ENCODE data around the gene ZNF98.

ZNF98 gene

GRCh38 chr19:22422211-22422610 is at the start of gene ZNF98:
TSS of gene ZNF98 (minus strand) at chr19:22422346. CDS start at chr19:22422224, 122 bp downstream.
- DNase-seq (ENCODE audit: low read depth, low spot score): no peak

DNA sequence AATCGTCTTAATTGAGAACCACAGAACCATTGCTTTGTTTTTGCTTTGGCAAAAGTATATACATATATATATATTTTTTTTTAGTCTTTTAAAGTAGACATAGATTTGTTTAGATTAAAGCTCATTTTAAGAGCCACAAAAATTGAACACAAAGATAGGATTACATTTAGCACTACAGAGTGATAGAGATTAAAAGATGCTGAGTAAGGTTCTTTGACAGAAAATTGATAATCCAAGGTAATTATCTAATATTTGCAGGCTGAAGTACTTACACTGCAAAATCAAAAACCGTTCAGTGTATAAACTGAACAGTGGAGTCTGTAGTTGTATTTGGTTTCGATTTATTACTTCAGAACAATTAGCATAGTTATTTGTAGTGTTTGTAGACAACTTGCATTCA is 24.5 kb upstream of the ZNF98 start:
- no peak for DNase-seq (ENCODE audit: low read depth, low spot score)

- DNase-seq (ENCODE audit: low read depth, low spot score): no peak
Measured at GRCh38 chr19:22438011-22438410, 15.9 kb upstream of the ZNF98 start.

DNA sequence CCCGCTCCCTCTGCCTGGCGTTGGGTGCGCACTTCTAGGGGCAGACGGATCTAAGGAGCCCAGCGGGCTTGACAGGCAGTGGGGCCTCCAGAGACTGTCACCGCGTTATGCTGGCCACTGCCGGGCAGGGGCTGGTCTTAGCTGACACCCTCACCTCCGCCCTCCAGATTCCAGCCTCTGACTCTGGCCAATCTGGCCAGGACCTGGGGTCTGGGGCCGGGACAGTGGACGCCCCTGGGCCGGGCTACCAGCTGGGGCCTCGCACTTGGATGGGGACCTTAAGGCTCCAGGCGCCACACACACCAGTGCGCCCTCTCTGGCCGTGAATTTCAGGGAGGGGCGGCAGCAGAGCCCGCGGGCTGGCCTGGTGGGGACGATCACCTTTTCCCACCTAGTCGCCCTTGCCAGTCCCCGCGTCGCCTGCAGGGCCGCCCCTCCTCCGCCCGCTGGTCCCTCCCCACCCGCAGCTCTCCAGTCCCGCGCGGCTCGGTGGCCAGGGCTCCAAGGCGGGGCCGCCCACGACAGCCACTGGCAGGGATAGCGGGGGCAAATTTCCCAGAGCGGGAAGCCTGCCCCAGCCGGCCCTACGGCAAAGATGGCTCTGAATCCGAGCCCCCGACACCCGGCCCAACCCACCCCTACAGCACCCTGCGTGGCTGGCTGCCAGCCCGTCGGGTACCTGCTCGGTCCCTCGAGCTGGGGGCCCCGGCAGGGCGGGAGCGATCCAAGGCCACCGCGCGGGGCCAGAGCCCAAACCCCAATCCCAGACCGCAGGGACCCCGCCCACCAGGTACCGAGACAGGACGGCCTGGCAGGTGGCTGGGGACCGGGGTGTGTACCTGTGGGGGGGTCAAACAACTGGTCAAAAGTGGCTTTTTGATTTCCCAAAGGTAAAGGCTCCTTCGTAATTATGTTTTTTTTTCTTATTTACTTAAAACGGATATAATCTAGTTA is 6.1 kb upstream of the ZNF98 start:
- DNase-seq (ENCODE audit: low read depth, low spot score): no peak

- DNase-seq (ENCODE audit: low read depth, low spot score): no peak
Measured at GRCh38 chr19:22427547-22427946, 5.4 kb upstream of the ZNF98 start.

DNA sequence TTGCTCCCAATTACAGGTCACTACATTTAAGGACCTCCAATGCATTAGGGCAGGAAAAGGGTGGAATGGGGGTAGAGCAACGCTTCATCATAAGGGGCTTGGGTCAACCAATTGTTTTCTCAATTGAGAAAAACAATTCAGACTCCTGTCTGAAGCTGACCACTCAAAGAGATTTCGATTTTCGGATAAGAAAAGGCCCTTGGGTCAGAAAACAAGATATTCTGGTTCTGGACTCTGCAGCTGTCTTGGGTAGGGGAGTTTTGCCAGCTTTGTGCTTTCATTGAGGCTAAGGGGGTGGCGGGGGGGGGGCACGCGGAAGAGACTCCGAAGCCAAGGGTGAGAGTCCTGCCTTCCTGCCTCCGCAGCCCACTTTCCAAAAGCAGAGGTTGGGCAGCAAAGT is 4.8 kb upstream of the ZNF98 start:
- DNase-seq (ENCODE audit: low read depth, low spot score): no peak

DNA sequence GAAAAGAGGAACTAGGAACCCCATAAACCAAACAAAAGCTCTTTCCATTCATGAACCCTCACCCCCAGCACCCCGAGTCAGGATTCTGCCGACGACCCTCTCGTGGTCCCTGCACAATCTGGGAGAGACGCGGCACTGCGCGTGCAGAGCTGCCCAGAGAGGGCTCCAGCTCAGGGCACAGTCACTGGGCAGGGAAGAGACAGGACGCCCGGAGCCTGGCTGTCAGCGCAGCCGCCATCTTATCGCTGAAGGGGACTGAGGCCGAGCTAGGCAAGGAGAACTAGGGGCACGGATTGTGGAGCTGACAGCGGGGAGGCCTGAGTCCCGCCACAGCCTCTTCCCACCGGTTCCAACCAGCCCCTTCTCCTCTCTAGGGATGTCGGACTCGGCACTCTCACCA is 349 bp downstream of the ZNF98 start:
- DNase-seq (ENCODE audit: low read depth, low spot score): no peak

GRCh38 chr19:22354665-22355064 is 67.5 kb downstream of the ZNF98 start:
- no peak for DNase-seq (ENCODE audit: low read depth, low spot score)

Data from brain pericyte (primary cell).